A549 (cell line): ENCODE data around the gene GPR158. TPM values are rescaled to one million over a fixed set of nuclear protein-coding genes. Genes with fewer than 3 reads are reported as not detected.
"Not testable (repeated sequence)": the region's sequence is repeated elsewhere in the genome, so short reads cannot be mapped to it uniquely, and the experiment has no call there.

Experiments used
- ATAC-seq, 2 experiments: fragments of 200-7000 bp in 1 of 2; fragments of >200 bp in 1 of 2; cut with Nextera tagmentation in 1 of 2; cut with Tn5 transposase in 1 of 2; 3 replicates each; pipeline versions ENCODE4 v1.8.0 to v1.9.1; 2018 to 2020; ENCODE audit warnings: mild to moderate bottlenecking in 1 of 2, moderate library complexity in 1 of 2
- CTCF ChIA-PET: fragments of 300-600 bp; sonication (Branson Sonifier 250); formaldehyde crosslinking; extraction: SDS; loops from one replicate; lab custom pipeline; 2021; ENCODE audit warnings: antibody characterized with exemption, inconsistent platforms; lab: Yijun Ruan, JAX
- POLR2A ChIA-PET: fragments of 350-600 bp; formaldehyde crosslinking; extraction: SDS; loops from one replicate; lab custom pipeline; 2021; ENCODE audit warnings: antibody characterized with exemption, inconsistent platforms; lab: Yijun Ruan, JAX
- DNase-seq, 2 experiments: peaks; one replicate each; pipeline versions ENCODE4 v3.0.0 to v3.0.0-alpha.2; 2011 to 2016; ENCODE audit warnings: low read depth in 1 of 2, low spot score in 1 of 2
- FAIRE-seq: peaks from 2 replicates; lab custom pipeline; 2011; peaks lifted over from hg19 to GRCh38; lab: Jason Lieb, UNC
- H3K27ac ChIP-seq, 2 experiments: fragments of >200 bp; sonication (Bioruptor Twin); formaldehyde crosslinking; 3 replicates each; pipeline ENCODE4 v1.5.1; 2016 to 2017
- H3K4me1 ChIP-seq: fragments of >200 bp; sonication (Bioruptor Twin); formaldehyde crosslinking; 3 replicates; pipeline ENCODE4 v1.6.1; 2016
- H3K4me2 ChIP-seq: fragments of >200 bp; sonication (Bioruptor Twin); formaldehyde crosslinking; 3 replicates; pipeline ENCODE4 v1.6.1; 2016
- H3K4me3 ChIP-seq: fragments of >200 bp; sonication (Bioruptor Twin); formaldehyde crosslinking; 3 replicates; pipeline ENCODE4 v1.5.1; 2016
- H3K9me3 ChIP-seq: fragments of >200 bp; sonication (Bioruptor Twin); formaldehyde crosslinking; 3 replicates; pipeline ENCODE4 v1.6.1; 2016
- BHLHE40 ChIP-seq: IDR thresholded peaks from 2 replicates; pipeline ENCODE4 v1.6.1; 2012; ENCODE audit warnings: low read depth, low read length, inconsistent platforms
- CBX8 ChIP-seq: fragments of 200-600 bp; sonication (generic); IDR thresholded peaks from 2 replicates; pipeline ENCODE4 v1.6.1; 2016
- CEBPB ChIP-seq, 2 experiments: fragments of >200 bp in 1 of 2; sonication (Bioruptor Twin) in 1 of 2; formaldehyde crosslinking in 1 of 2; IDR thresholded peaks; 2 replicates each; pipeline ENCODE4 v1.6.1; 2012 to 2016
- CHD4 ChIP-seq: fragments of 200-600 bp; sonication (generic); IDR thresholded peaks from 2 replicates; pipeline ENCODE4 v1.6.1; 2016; ENCODE audit warnings: antibody characterized with exemption, mild to moderate bottlenecking, borderline replicate concordance
- EHF ChIP-seq: fragments of 250-450 bp; sonication (Bioruptor Pico); IDR thresholded peaks from 2 replicates; pipeline ENCODE4 v1.5.0; 2020; ENCODE audit warnings: mild to moderate bottlenecking
- EP300 ChIP-seq, 2 experiments: fragments of >200 bp; sonication (Bioruptor Twin); formaldehyde crosslinking; IDR thresholded peaks; 2 replicates in 1 of 2; 3 replicates in 1 of 2; pipeline ENCODE4 v1.6.1; 2016 to 2017
- HDAC2 ChIP-seq: fragments of 200-600 bp; sonication (generic); IDR thresholded peaks from 2 replicates; pipeline ENCODE4 v1.6.1; 2016
- HOXB5 ChIP-seq: fragments of 250-450 bp; sonication (Bioruptor Pico); IDR thresholded peaks from 2 replicates; pipeline ENCODE4 v1.5.0; 2020; ENCODE audit warnings: mild to moderate bottlenecking, moderate library complexity
- JUN ChIP-seq, 2 experiments: fragments of >200 bp; sonication (Bioruptor Twin); formaldehyde crosslinking; IDR thresholded peaks; 2 replicates in 1 of 2; 3 replicates in 1 of 2; pipeline ENCODE4 v1.6.1; 2016 to 2017
- JUNB ChIP-seq: fragments of >200 bp; sonication (Bioruptor Twin); formaldehyde crosslinking; IDR thresholded peaks from 2 replicates; pipeline ENCODE4 v1.6.1; 2016
- NPAS2 ChIP-seq: fragments of 250-450 bp; sonication (Bioruptor Pico); IDR thresholded peaks from 2 replicates; pipeline ENCODE4 v1.8.0; 2022; ENCODE audit warnings: mild to moderate bottlenecking, moderate library complexity, borderline replicate concordance
- NR3C1 ChIP-seq: fragments of >200 bp; sonication (Bioruptor Twin); formaldehyde crosslinking; IDR thresholded peaks from 3 replicates; pipeline ENCODE4 v1.6.1; 2017
- PHF8 ChIP-seq: fragments of 200-600 bp; sonication (generic); IDR thresholded peaks from 2 replicates; pipeline ENCODE4 v1.6.1; 2016; ENCODE audit warnings: low read depth, mild to moderate bottlenecking, antibody characterized with exemption, moderate library complexity, borderline replicate concordance
- RARB ChIP-seq: fragments of 250-450 bp; sonication (Bioruptor Pico); IDR thresholded peaks from 2 replicates; pipeline ENCODE4 v1.8.0; 2021; ENCODE audit warnings: mild to moderate bottlenecking, moderate library complexity
- TFCP2L1 ChIP-seq: fragments of 250-450 bp; sonication (Bioruptor Pico); IDR thresholded peaks from 2 replicates; pipeline ENCODE4 v1.5.0; 2021; ENCODE audit warnings: mild to moderate bottlenecking
- TP53 ChIP-seq: fragments of 250-450 bp; sonication (Bioruptor Pico); IDR thresholded peaks from 2 replicates; pipeline ENCODE4 v1.5.0; 2021; ENCODE audit warnings: mild to moderate bottlenecking, moderate library complexity
- ZC3H11A ChIP-seq: fragments of 450-650 bp; IDR thresholded peaks from 2 replicates; pipeline ENCODE4 v1.6.1; 2014; ENCODE audit warnings: antibody characterized with exemption, mild to moderate bottlenecking
- ZNF302 ChIP-seq: fragments of 250-450 bp; sonication (Bioruptor Pico); IDR thresholded peaks from 2 replicates; pipeline ENCODE4 v1.9.0; 2021; ENCODE audit warnings: inconsistent platforms, mild to moderate bottlenecking, moderate library complexity
- WGBS: methylation state at CpG from one replicate; pipeline ENCODE4 v1.1.6; 2017; ENCODE audit errors: missing lambda C conversion rate; 5-methylcytosine and 5-hydroxymethylcytosine counted together
- polyA plus RNA-seq, 4 experiments: library from polyadenylated mRNA; depleted of rRNA in 3 of 4; stranded (reverse); fragments of >200 nt; fragmentation: RNase III in 1 of 4; extraction: RNeasy Plus Mini Kit Qiagen cat#74134 plus additional on column Dnase treatment in 1 of 4; gene quantifications; 2 replicates in 3 of 4; 3 replicates in 1 of 4; pipeline ENCODE4 v1.2.3, GENCODE V29; 2011 to 2017
- TF ChIP-seq, protein P1 (sequence below): fragments of 250-450 bp; sonication (Bioruptor Pico); IDR thresholded peaks from 2 replicates; pipeline ENCODE4 v1.5.0; 2021; ENCODE audit warnings: mild to moderate bottlenecking, moderate library complexity, borderline replicate concordance
- TF ChIP-seq, protein P2 (sequence below): fragments of 200-600 bp; sonication (generic); IDR thresholded peaks from 2 replicates; pipeline ENCODE4 v1.6.1; 2016; ENCODE audit warnings: antibody characterized with exemption, mild to moderate bottlenecking, moderate library complexity
- TF ChIP-seq, protein P3 (sequence below): IDR thresholded peaks from 2 replicates; pipeline ENCODE4 v1.6.1; 2012

Gene GPR158
- polyA plus RNA-seq, 2 of the 4 experiments (the other 2 are of a cell fraction) = 0.01 to 0.03 TPM

DNA sequence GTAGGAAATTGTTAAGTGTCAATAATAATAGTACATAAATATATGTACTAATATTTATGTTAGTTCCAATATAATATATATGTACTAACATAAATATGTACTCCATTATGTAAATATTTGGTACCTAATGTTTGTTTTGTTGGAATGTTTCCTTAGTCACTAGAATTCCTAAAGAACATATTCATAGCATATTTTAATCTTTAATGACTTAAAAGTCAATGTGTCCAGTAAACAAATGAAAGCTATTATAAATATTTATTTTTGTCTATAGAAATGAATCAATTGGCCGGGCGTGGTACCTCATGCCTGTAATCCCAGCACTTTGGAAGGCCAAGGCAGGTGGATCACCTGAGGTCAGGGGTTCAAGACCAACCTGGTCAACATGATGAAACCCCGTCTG lies 153.6 kb downstream of the GPR158 start (continued):
- no peak for TF ChIP-seq NPAS2 (CRISPR knock-in tag)
- TF ChIP-seq ZNF302 (CRISPR knock-in tag) = no peak
- no peak for TF ChIP-seq HDAC2
- no peak for TF ChIP-seq ZC3H11A
- TF ChIP-seq PHF8 = no peak
- no peak for TF ChIP-seq CEBPB (IDR thresholded peaks at IDR 0.05)
- no peak for TF ChIP-seq JUN (IDR thresholded peaks at IDR 0.05)
- no peak for TF ChIP-seq CHD4
- TF ChIP-seq EHF (CRISPR knock-in tag) = no peak
- TF ChIP-seq, all 56 proteins: peak for 0

DNA sequence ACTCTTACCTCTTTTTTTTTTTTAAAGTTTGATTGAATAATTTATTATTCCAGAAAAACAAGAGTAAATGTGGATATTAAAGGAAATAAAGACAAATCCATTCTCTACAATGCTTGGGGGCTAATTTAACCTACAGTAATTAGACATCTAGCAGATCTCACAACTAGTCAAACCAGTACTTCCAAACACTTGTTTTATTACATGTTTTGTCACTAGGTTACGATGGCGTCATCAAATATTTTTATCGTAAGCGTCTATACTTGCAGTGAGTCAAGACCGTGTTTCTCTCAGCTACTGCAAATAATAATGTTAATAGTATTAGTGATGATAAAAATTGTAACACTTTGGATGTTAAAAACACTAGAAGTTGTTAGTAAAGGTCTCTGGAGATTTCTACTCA lies 154.8 kb downstream of the GPR158 start:
- H3K4me1 ChIP-seq, H3K4me3 ChIP-seq, ATAC-seq, DNase-seq, POLR2A ChIA-PET, H3K9me3 ChIP-seq, H3K4me2 ChIP-seq, H3K27ac ChIP-seq: not testable (repeated sequence)
- WGBS = 87% methylated on average over 5 of the region's 5 CpGs
- CTCF ChIA-PET = interaction anchor here (0.6 kb wide), 1 partner anchor 30 kb away, joined by 4 read pairs; no protein-coding TSS in a partner anchor
- FAIRE-seq = peak; percentile 78

DNA sequence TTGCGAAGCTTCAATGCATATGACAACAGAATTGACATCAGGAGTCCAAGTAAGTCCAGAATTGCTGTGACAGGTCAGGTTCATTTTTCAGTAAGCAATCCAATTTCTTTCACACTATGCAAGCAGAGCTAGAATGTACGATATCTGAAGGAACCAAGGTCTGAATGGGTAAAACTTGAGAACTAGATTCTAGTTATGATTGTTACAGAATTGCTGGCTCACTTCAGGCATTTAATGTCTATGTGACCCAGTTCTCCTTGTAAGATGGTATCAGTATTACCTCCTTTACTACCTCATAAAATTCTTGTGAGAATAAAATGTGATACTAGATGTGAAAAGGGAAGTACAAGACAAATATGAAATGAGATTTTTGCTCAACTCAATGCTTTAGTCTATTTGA lies 159.6 kb downstream of the GPR158 start:
- CTCF ChIA-PET = no interaction called here
- FAIRE-seq (no peak), DNase-seq (no peak), ATAC-seq (no peak)
- no peak overlapping the region for H3K4me3 ChIP-seq
- 48% methylated on average over 2 of the region's 2 CpGs for WGBS
- H3K27ac ChIP-seq = no peak overlapping the region
- TF ChIP-seq RARB (CRISPR knock-in tag) = no peak
- no peak for TF ChIP-seq TP53 (CRISPR knock-in tag)
- TF ChIP-seq, protein P1, sequence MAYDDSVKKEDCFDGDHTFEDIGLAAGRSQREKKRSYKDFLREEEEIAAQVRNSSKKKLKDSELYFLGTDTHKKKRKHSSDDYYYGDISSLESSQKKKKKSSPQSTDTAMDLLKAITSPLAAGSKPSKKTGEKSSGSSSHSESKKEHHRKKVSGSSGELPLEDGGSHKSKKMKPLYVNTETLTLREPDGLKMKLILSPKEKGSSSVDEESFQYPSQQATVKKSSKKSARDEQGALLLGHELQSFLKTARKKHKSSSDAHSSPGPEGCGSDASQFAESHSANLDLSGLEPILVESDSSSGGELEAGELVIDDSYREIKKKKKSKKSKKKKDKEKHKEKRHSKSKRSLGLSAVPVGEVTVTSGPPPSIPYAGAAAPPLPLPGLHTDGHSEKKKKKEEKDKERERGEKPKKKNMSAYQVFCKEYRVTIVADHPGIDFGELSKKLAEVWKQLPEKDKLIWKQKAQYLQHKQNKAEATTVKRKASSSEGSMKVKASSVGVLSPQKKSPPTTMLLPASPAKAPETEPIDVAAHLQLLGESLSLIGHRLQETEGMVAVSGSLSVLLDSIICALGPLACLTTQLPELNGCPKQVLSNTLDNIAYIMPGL (CRISPR knock-in tag) = no peak
- TF ChIP-seq, protein P2, sequence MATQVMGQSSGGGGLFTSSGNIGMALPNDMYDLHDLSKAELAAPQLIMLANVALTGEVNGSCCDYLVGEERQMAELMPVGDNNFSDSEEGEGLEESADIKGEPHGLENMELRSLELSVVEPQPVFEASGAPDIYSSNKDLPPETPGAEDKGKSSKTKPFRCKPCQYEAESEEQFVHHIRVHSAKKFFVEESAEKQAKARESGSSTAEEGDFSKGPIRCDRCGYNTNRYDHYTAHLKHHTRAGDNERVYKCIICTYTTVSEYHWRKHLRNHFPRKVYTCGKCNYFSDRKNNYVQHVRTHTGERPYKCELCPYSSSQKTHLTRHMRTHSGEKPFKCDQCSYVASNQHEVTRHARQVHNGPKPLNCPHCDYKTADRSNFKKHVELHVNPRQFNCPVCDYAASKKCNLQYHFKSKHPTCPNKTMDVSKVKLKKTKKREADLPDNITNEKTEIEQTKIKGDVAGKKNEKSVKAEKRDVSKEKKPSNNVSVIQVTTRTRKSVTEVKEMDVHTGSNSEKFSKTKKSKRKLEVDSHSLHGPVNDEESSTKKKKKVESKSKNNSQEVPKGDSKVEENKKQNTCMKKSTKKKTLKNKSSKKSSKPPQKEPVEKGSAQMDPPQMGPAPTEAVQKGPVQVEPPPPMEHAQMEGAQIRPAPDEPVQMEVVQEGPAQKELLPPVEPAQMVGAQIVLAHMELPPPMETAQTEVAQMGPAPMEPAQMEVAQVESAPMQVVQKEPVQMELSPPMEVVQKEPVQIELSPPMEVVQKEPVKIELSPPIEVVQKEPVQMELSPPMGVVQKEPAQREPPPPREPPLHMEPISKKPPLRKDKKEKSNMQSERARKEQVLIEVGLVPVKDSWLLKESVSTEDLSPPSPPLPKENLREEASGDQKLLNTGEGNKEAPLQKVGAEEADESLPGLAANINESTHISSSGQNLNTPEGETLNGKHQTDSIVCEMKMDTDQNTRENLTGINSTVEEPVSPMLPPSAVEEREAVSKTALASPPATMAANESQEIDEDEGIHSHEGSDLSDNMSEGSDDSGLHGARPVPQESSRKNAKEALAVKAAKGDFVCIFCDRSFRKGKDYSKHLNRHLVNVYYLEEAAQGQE = no peak
- no peak for TF ChIP-seq CBX8
- no peak for TF ChIP-seq NR3C1
- TF ChIP-seq JUNB = no peak
- TF ChIP-seq JUN (IDR thresholded peaks at IDR 0.05) = no peak
- TF ChIP-seq ZNF302 (CRISPR knock-in tag) = no peak
- no peak for TF ChIP-seq BHLHE40
- no peak for TF ChIP-seq TFCP2L1
- no peaks in the 10 kb centered on the region for H3K4me1 ChIP-seq
- POLR2A ChIA-PET = no interaction called here
- H3K4me2 ChIP-seq = no peak overlapping the region
- no peaks in the 10 kb centered on the region for H3K9me3 ChIP-seq

DNA sequence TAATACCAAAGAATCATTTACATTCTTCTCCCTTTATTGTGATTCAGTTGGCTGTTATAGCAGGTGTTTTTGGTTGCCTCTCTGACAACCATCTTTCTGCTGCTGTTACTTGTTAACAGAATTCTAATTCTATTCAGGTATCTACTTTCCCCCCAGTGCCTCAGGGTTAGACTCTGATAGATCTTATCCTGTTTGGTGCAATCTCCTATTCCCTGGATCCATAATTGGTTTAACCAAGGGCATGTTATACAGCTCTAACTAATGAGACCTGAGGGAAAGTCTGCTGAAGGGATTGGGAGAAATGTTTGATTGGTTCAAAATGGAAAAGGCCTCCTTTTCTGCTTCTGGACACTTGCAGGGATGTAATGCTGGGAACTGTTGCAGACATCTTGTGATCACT lies 161.5 kb downstream of the GPR158 start:
- CTCF ChIA-PET = no interaction called here
- FAIRE-seq = no peak
- no peak for DNase-seq
- POLR2A ChIA-PET = no interaction called here
- no peak overlapping the region for H3K4me3 ChIP-seq
- no peak for ATAC-seq
- H3K4me1 ChIP-seq = no peaks in the 10 kb centered on the region
- no peaks in the 10 kb centered on the region for H3K9me3 ChIP-seq
- H3K4me2 ChIP-seq = no peak overlapping the region
- no peak overlapping the region for H3K27ac ChIP-seq
- TF ChIP-seq HOXB5 (CRISPR knock-in tag) = no peak
- no peak for TF ChIP-seq EP300 (IDR thresholded peaks at IDR 0.05)
- TF ChIP-seq HDAC2 = no peak
- TF ChIP-seq, protein P3, sequence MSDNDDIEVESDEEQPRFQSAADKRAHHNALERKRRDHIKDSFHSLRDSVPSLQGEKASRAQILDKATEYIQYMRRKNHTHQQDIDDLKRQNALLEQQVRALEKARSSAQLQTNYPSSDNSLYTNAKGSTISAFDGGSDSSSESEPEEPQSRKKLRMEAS = no peak
